ENCODE results near the gene NXT1.

DNA sequence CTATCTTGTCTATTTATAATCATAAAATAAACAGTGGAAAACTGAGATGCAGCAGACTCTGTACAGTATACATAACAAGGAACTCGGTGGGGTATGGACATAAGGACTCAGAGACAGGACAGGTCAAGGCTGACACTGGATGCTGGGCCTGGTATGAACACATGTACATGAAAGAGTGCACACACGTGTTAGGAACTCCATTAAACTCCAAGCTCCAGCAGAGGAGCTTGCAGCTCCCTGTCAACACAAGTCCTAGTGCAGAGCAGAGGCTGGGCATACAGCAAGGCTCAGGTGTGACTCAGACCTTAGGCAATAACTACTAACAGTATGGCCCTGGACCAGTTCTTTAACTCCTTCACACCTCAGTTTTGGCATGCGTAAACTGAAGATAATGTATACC lies 53.6 kb downstream of the NXT1 start:
- TF ChIP-seq, protein P1, sequence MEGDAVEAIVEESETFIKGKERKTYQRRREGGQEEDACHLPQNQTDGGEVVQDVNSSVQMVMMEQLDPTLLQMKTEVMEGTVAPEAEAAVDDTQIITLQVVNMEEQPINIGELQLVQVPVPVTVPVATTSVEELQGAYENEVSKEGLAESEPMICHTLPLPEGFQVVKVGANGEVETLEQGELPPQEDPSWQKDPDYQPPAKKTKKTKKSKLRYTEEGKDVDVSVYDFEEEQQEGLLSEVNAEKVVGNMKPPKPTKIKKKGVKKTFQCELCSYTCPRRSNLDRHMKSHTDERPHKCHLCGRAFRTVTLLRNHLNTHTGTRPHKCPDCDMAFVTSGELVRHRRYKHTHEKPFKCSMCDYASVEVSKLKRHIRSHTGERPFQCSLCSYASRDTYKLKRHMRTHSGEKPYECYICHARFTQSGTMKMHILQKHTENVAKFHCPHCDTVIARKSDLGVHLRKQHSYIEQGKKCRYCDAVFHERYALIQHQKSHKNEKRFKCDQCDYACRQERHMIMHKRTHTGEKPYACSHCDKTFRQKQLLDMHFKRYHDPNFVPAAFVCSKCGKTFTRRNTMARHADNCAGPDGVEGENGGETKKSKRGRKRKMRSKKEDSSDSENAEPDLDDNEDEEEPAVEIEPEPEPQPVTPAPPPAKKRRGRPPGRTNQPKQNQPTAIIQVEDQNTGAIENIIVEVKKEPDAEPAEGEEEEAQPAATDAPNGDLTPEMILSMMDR (IDR thresholded peaks at IDR 0.05) = no peak
- no peak for TF ChIP-seq POLR2A (IDR thresholded peaks at IDR 0.05)

All from heart left ventricle (tissue), 13 donors.